Mammary epithelial cell (primary cell): Measurements from ENCODE around the gene ALKBH6.

Experiments used
- CTCF ChIP-seq, 2 donors: IDR thresholded peaks in 1 of 2; conservative IDR thresholded peaks in 1 of 2; 2 replicates each; pipeline ENCODE4 v1.5.1; 2011 to 2012; ENCODE audit warnings: inconsistent platforms in 2 of 2, low read length in 2 of 2, mild to moderate bottlenecking in 2 of 2, control low read depth in 1 of 2, low read depth in 1 of 2; ENCODE audit not compliant: insufficient read depth in 1 of 2; ENCODE audit errors: extremely low read depth in 1 of 2
- EZH2 ChIP-seq: IDR thresholded peaks from 2 replicates; pipeline ENCODE4 v1.6.1; 2012; ENCODE audit warnings: low read length, inconsistent platforms, borderline replicate concordance

- no peak for TF ChIP-seq CTCF (conservative IDR thresholded peaks at IDR 0.05 in 1 of 2, IDR thresholded peaks at IDR 0.05 in 1 of 2; ENCODE audit: extremely low read depth in 1 of 2, insufficient read depth in 1 of 2, low read depth in 1 of 2, low read length in 2 of 2)
- no peak for TF ChIP-seq EZH2
These were observed 41.0 kb upstream of the ALKBH6 start, which contains the start of gene WDR62 for GRCh38 chr19:36054733-36055686.
